ENCODE data around the gene AMOTL1.

GRCh38 chr11:94866231-94866822 lies 98.2 kb downstream of the AMOTL1 start:
- no peak for TF ChIP-seq CTCF (IDR thresholded peaks at IDR 0.05)
- TF ChIP-seq POLR2A (IDR thresholded peaks at IDR 0.05) = no peak

Data from right lobe of liver (tissue), 4 donors.